Measurements from ENCODE around the gene MUC6. TPM values are rescaled to one million over a fixed set of nuclear protein-coding genes. Genes with fewer than 3 reads are reported as not detected.
"Not testable (repeated sequence)": the region's sequence is repeated elsewhere in the genome, so short reads cannot be mapped to it uniquely, and the experiment has no call there.

Gene MUC6
- total RNA-seq, 1 donor from 2014 or later, result not detected

DNA sequence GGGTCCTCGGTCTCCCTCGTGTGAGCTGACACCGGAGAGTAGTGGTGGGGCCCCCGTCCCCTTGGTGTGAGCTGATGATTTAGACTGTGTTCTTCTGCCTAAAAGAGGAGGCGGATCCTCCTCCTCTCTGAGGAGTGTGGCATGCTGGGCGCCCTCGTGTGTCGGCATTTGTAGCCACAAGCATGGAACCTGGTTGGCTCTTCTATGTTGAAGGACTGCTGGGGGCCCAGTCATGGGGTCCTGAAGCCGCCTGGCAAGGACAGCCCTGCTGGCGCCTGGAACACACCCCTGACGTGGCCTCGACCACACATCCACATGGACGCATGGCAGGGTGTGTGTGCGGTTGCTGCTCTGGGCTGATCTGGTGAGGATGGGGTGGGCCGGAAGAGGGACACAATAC lies 60.7 kb downstream of the MUC6 start:
- DNase-seq (ENCODE audit: low spot score in 2 of 2) (no peak), FAIRE-seq (no peak)

DNA sequence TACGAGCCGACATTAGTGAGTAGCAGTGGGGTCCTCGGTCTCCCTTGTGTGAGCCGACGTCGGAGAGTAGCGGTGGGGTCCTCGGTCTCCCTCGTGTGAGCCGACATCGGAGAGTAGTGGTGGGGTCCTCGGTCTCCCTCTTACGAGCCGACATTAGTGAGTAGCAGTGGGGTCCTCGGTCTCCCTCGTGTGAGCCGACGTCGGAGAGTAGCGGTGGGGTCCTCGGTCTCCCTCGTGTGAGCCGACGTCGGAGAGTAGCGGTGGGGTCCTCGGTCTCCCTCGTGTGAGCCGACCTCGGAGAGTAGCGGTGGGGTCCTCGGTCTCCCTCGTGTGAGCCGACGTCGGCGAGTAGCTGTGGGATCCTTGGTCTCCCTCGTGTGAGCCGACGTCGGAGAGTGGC lies 61.1 kb downstream of the MUC6 start:
- FAIRE-seq; DNase-seq (ENCODE audit: low spot score in 2 of 2): not testable (repeated sequence)

DNA sequence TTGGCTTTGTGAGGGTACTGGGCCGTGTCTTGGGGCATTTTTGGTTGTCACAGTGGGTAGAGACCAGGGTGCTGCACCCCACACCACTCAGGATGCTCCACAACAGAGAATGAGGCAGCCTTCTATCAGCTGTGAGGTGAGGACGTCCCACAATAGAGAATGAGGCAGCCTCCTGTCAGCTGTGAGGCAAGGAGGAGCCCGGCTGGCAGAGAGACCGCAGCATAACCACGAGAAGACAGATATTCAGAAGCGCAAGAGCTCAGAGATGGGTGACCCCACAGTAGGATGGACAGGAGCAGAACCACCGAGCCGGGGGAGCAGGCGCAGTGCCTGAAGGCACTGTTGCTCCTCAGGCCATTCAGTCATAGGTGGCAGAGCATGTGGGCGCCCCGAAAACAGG lies 63.3 kb downstream of the MUC6 start:
- DNase-seq (ENCODE audit: low spot score in 2 of 2) (no peak), FAIRE-seq (no peak)

DNA sequence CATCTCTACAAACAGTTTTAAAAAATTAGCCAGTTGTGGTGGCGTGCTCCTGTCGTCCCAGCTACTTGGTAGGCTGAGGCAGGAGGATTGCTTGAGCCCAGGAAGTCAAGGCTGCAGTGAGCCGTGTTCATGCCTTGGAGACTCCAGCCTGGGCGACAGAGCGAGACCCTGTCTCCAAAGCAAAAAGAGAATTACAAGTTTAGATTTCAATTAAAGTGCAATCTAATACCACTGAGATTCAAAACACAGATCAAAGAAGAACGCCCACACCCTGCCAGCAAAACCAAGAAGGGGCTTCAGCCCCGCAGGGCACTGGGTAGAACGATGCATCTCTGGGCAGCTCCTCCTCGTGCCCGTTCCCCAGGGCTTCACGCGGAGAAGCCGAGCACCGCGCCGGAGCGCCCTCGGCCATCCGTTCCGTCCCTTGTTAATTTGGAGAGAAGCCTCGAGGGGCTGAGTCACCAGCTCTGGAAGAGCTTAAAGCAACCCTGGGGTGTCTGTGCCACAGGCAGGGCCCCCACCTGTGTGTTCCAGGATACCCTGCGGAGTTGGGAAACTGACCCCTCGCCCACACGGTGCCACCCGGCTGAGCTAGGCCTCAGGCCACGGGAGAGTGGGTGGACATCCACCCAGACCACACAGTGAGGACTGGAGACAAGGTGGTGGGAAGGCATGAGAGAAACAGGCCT lies 63.9 kb downstream of the MUC6 start:
- DNase-seq (ENCODE audit: low spot score in 2 of 2), result no peak
- no peak for FAIRE-seq

DNA sequence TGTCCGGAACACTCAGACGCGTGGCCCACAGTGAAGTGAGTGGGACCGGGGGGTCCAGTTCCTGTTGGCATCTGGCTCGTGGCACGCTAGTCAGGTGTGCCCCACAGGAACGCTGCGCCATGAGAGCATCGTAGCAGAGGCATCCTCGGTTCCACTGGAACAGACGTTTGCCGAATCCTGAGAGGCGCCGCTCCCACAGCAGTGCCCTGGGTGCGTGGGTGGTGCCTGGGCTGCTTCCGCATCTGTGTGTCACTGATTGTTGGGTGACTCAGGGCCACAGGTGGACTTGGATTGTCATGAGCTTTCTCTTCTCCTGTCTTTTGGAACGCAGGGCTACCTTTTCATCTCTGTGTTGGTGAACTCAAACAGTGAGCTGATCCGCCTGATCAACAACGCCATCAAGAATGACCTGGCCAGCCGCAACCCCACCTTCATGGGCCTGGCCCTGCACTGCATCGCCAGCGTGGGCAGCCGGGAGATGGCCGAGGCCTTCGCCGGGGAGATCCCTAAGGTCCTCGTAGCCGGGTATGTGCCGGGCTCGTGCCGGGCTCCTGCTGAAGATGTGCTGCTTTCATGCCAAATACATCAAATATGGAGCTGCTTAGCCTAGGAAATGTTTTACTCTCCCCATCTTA lies 64.7 kb downstream of the MUC6 start:
- DNase-seq (ENCODE audit: low spot score in 2 of 2), result no peak
- FAIRE-seq, result no peak

DNA sequence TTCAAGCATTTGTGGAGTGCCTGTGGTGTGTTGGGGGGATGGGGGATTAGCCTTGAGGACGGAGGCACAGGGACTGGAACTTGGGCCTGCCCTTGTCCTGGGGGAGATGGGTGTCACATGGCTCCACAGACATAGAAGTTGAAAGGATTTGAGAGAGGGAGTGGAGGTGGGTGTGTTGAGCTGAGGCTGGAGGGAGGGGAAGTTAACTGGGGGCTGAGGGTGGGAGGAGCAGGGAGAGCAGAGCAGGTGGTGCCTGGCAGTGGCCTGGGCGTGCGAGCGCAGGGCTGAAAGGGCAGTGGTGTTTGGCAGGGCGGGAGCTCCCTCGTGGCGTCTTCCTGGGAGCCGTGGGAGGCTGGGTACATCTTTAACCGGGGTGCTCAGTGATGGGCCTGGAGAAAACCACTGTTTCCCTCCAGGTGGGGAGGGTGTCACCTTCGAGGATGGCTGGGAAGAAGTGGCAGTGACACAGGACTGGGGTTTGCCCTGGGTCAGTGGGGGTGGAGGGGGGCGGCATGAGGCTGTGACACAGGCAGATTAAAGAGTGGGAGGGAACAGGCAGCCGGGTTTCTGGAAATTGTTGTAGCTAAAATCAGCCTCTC lies 65.3 kb downstream of the MUC6 start:
- no peak for FAIRE-seq
- DNase-seq (ENCODE audit: low spot score in 2 of 2), result no peak

DNA sequence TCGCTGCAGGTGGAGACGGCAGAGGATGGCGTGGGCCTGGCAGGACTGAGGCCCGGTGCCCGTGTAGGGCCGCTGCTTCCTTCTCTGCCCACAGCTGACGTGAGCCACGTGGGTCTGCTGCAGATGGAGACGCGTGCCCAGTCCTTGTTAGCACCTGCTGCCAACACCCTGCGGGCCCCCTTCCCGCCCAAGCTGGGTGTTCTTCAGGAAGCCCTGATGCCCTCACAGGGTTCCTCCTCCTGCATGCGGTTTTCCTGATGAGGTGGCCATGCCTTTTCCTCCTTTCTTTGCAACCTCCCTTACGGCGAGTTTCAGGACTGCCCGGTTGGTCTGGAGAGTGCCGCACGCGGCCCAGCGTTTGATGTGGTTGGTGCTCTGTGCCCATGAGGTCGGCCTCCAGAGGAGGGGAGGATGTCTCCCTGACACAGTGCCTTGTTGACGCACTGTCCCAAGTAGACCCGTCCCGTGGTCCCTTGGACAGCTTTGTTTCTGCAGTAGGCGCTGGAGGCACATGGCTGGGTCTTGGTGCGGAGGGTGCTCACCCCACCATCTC lies 66.1 kb downstream of the MUC6 start:
- FAIRE-seq (no peak), DNase-seq (ENCODE audit: low spot score in 2 of 2) (no peak)

DNA sequence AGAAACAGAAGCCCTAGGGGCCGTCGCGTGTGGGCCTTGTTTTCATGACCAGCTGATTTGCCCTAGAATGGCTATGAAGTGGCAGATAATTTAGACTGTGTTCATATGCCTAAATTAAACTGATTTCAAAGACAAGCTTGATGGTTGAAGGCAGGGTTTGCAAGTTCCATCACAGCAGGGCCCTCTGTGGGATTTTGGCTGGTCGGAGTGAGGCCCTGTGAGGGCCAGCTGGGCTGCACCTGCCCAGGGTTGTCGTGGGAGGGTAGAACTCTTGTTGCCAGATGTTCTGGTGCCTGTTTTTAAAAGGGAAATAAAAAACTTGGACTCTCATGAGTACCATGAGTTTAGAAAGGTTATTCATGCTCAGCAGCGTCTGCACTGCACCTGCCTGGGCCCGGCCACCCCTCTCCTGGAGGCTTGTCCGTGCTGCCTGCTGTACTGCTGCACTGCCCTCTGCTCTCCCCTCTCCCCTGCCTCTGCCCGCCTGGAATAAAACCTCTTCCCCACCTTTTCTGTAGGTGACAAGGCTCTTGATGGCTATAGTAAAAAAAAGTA lies 66.8 kb downstream of the MUC6 start:
- DNase-seq (ENCODE audit: low spot score in 2 of 2) (no peak), FAIRE-seq (no peak)

DNA sequence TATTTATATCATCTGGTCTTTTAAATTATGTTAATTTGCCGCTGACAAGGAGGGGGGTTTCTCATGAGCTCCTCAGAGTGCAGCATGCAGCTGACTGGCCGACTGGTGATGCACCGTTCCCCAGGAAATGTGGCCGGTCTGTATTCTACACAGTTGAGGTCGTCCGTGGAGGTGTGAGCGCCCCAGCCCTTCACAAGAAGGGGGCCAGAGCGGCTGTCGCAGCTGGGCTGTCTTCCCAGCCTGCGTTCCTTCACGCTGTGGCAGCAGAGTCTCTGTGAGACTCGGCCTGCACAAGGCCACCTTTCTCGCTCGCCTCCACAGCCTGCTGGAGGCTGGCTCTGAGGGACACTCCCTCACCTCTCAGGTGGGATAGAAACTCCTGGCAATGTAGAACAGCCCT lies 67.7 kb downstream of the MUC6 start:
- no peak for DNase-seq (ENCODE audit: low spot score in 2 of 2)

DNA sequence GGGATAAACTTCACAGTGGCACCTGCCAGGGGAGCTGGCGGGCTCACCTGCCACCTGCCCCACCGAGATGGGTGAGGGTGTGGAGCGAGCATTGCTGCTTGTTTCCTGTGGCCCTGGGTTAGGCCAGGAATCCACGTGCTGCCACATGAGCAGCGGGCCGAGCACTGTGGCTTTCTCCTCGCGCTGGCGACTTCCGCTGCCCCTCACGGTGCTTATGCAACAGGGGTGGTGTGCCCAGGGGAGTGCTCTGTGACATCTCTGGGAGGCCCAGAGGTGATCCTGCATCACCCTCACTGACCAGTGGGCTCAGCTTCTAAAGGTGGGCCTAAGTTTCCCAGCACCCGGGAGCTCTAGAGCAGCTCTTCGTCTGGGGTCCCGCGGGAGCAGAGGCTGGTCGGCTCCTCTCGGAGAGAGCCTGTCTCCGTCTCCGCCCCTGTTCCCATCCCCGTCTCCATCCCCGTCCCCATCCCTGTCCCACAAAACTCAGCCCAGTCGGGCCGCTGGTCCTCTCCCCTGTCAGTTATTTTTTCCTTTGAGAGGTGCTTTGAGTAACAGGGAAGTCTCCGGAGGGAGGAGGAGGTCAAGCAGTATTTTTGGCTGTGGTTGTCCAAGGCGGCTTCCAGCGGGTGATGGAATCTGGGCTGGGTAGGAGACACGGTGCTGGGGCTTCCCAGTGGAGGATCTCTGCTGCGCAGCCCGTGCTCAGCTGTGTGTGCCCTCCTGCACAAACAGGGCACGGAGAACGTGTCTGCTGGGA lies 68.3 kb downstream of the MUC6 start:
- DNase-seq (ENCODE audit: low spot score in 2 of 2), result no peak

More for the DNA sequence above, 67.7 kb downstream of the MUC6 start:
- FAIRE-seq, result no peak

DNA sequence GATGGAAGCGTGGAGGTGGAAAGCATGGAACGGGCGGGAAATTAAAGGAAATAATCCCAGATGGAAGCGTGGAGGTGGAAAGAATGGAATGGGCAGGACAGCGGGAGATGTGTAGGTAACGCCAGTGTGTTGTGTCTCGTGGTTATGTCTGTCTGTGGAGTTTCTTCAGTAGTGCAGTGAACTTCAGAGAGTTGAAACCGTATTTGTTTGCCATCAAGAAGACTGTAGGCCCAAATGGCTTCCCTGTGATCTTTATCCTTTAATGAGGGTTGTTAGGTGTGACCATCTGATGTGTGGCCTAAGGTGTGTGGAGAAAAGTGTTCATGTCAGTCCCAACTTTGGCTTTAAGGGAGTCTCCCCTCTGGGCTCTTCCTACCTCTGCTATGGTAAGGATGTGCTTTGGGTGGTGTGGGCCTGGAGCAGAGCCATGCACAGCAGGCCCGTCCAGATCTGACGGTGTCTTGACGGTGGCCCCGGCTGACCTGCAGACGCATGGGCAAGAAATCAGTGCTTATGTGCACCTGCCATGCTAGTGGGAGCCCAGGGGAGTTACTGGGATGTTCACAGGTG lies 71.2 kb downstream of the MUC6 start:
- FAIRE-seq (no peak), DNase-seq (ENCODE audit: low spot score in 2 of 2) (no peak)

More for the DNA sequence above, 68.3 kb downstream of the MUC6 start:
- no peak for FAIRE-seq

DNA sequence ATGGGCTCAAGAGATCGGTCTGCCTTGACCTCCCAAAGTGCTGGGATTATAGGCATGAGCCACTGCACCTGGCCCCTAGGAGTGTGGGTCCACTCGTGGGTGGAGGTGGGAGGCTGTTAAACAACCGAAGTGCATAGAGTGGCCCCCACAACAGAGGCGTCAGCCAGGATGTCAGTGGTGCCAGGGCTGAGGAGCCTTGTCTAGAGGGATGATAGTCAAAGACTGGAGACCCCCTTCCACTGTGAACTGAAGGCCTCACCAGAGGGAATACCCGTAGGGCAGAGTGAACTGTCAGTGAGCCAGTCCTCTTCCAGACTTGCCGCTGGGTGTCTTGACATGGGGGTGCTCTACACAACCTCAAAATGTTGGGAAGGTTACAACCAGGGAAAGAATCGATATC lies 72.7 kb downstream of the MUC6 start:
- DNase-seq (ENCODE audit: low spot score in 2 of 2) (no peak), FAIRE-seq (no peak)

Other genes starting within 250 kb of the MUC6 start
- gene CEND1, start 246.6 kb downstream of the MUC6 start, total RNA-seq, result 7.3 TPM
- 14.7 TPM for gene SLC25A22, start 238.4 kb downstream of the MUC6 start, total RNA-seq
- gene PIDD1, start 231.5 kb downstream of the MUC6 start, total RNA-seq, result 5.7 TPM
- gene RPLP2, start 226.8 kb downstream of the MUC6 start, total RNA-seq, result 210 TPM
- 5.3 TPM for gene PNPLA2, start 217.8 kb downstream of the MUC6 start, total RNA-seq
- 0.82 TPM for gene CRACR2B, start 208.8 kb downstream of the MUC6 start, total RNA-seq
- 34.6 TPM for gene CD151, start 203.8 kb downstream of the MUC6 start, total RNA-seq
- gene POLR2L, start 194.2 kb downstream of the MUC6 start, total RNA-seq, result 17.5 TPM
- gene TSPAN4, start 193.9 kb downstream of the MUC6 start, total RNA-seq, result 14.3 TPM
- gene CHID1, start 125.9 kb downstream of the MUC6 start, total RNA-seq, result 17.5 TPM
- 34.6 TPM for gene AP2A2, start 110.8 kb downstream of the MUC6 start, total RNA-seq
- not detected for gene MUC2, start 38.2 kb upstream of the MUC6 start, total RNA-seq
- gene MUC5AC, start 121.2 kb upstream of the MUC6 start, total RNA-seq, result not detected
- not detected for gene MUC5B, start 186.3 kb upstream of the MUC6 start, total RNA-seq